K562 (cell line): ENCODE data around the gene CNPPD1. TPM values are rescaled to one million over a fixed set of nuclear protein-coding genes. Genes with fewer than 3 reads are reported as not detected.

ENCODE experiments used
- ATAC-seq: fragments of 200-7000 bp; cut with Tn5 transposase; 3 replicates; pipeline ENCODE4 v1.9.1; 2020; ENCODE audit warnings: moderate library complexity
- BruUV-seq: library from RNA; stranded (reverse); fragments of 400-500 nt; replicated peaks from 2 replicates; lab custom pipeline; 2021; lab: Mats Ljungman, UMichigan
- CTCF ChIA-PET: fragments of 300-600 bp; formaldehyde crosslinking; extraction: SDS; loops from one replicate; lab custom pipeline; 2021; ENCODE audit warnings: low intra/inter-chr PET ratio; lab: Yijun Ruan, JAX
- POLR2A ChIA-PET: fragments of 300-600, 350-650 bp; sonication (Branson Sonifier 250); formaldehyde crosslinking; extraction: SDS; loops from one replicate; lab custom pipeline; 2021; ENCODE audit warnings: antibody characterized with exemption, inconsistent platforms; lab: Yijun Ruan, JAX
- DNase-seq, 4 experiments: peaks; one replicate each; pipeline versions ENCODE4 v3.0.0 to v3.0.0-alpha.2; 2011 to 2018; ENCODE audit warnings: low spot score in 3 of 4, mixed read lengths in 3 of 4; ENCODE audit errors: extremely low read depth in 1 of 4
- FAIRE-seq: peaks from 2 replicates; lab custom pipeline; 2011; peaks lifted over from hg19 to GRCh38; lab: Jason Lieb, UNC
- H2AFZ ChIP-seq: 2 replicates; pipeline ENCODE4 v1.6.0; 2011; ENCODE audit warnings: low read depth, low read length, control low read depth, inconsistent platforms
- H3K27ac ChIP-seq: fragments of 200-600 bp; 3 replicates; pipeline ENCODE4 v1.8.0; 2011; ENCODE audit warnings: low read depth, mild to moderate bottlenecking, control low read depth, inconsistent platforms, low read length, moderate library complexity, mixed read lengths; ENCODE audit errors: extremely low read depth
- H3K27me3 ChIP-seq, 2 experiments: fragments of 300-600 bp in 1 of 2; 2 replicates in 1 of 2; 3 replicates in 1 of 2; pipeline versions ENCODE4 v1.6.0 to v1.8.0; 2011; ENCODE audit warnings: inconsistent platforms in 2 of 2, low read length in 2 of 2, mild to moderate bottlenecking in 1 of 2, mixed read lengths in 1 of 2, moderate library complexity in 1 of 2; ENCODE audit not compliant: control insufficient read depth in 2 of 2, insufficient read depth in 2 of 2
- H3K36me3 ChIP-seq: fragments of 300-600 bp; 3 replicates; pipeline ENCODE4 v1.8.0; 2011; ENCODE audit warnings: mild to moderate bottlenecking, low read length, inconsistent platforms; ENCODE audit not compliant: control insufficient read depth, insufficient read depth
- H3K4me1 ChIP-seq, 2 experiments: fragments of 200-600 bp in 1 of 2; replicated peaks in 1 of 2; 2 replicates in 1 of 2; 3 replicates in 1 of 2; pipeline versions ENCODE4 v1.5.1 to v1.8.0; 2011; ENCODE audit warnings: inconsistent platforms in 2 of 2, low read length in 2 of 2, mild to moderate bottlenecking in 1 of 2, mixed read lengths in 1 of 2, moderate library complexity in 1 of 2; ENCODE audit not compliant: control insufficient read depth in 2 of 2, insufficient read depth in 2 of 2
- H3K4me2 ChIP-seq: 2 replicates; pipeline ENCODE4 v1.6.1; 2011; ENCODE audit warnings: low read length, control low read depth, inconsistent platforms, mixed read lengths; ENCODE audit not compliant: insufficient read depth
- H3K4me3 ChIP-seq: fragments of 200-600 bp; sonication (generic), shearing (Covaris generic); 2 replicates; pipeline ENCODE4 v1.5.1; 2016; ENCODE audit warnings: control low read depth, inconsistent platforms
- H3K79me2 ChIP-seq: fragments of 200-600 bp; 3 replicates; pipeline ENCODE4 v1.8.0; 2011; ENCODE audit warnings: low read length, inconsistent platforms; ENCODE audit not compliant: control insufficient read depth, insufficient read depth
- H3K9ac ChIP-seq, 2 experiments: 2 replicates each; pipeline versions ENCODE4 v1.6.0 to v1.6.1; 2011; ENCODE audit warnings: low read depth in 2 of 2, low read length in 2 of 2, control low read depth in 1 of 2, inconsistent platforms in 1 of 2, mild to moderate bottlenecking in 1 of 2, mixed read lengths in 1 of 2; ENCODE audit not compliant: insufficient read depth in 1 of 2
- H3K9me1 ChIP-seq: one replicate; pipeline ENCODE4 v1.6.0; 2011; ENCODE audit warnings: inconsistent platforms, mild to moderate bottlenecking, low read length, moderate library complexity; ENCODE audit not compliant: control insufficient read depth, insufficient read depth
- H3K9me3 ChIP-seq: replicated peaks from 2 replicates; pipeline ENCODE4 v1.5.1; 2011; ENCODE audit warnings: low read depth, low read length, inconsistent platforms; ENCODE audit not compliant: control insufficient read depth, insufficient read depth
- H4K20me1 ChIP-seq: replicated peaks from 2 replicates; pipeline ENCODE4 v1.6.1; 2011; ENCODE audit warnings: low read length, inconsistent platforms, mixed read lengths; ENCODE audit not compliant: control insufficient read depth, insufficient read depth
- ELK3 ChIP-seq: fragments of 450-650 bp; formaldehyde crosslinking; IDR thresholded peaks from 2 replicates; pipeline ENCODE4 v1.4.0; 2020; ENCODE audit warnings: mild to moderate bottlenecking
- EP300 ChIP-seq: IDR thresholded peaks from 2 replicates; pipeline ENCODE4 v1.6.1; 2012; ENCODE audit warnings: low read length, improper control_type of control experiment
- NKRF ChIP-seq: fragments of 450-650 bp; IDR thresholded peaks from 2 replicates; pipeline ENCODE4 v1.6.1; 2016; ENCODE audit warnings: borderline replicate concordance
- NR2C2 ChIP-seq, 2 experiments: fragments of 200-800 bp in 1 of 2; sonication (Bioruptor generic) in 1 of 2; sonication (generic) in 1 of 2; formaldehyde crosslinking in 1 of 2; IDR thresholded peaks; 2 replicates each; pipeline versions ENCODE4 v1.6.1 to v1.8.0; 2016 to 2022; ENCODE audit warnings: mild to moderate bottlenecking in 1 of 2, missing compliant biosample characterization in 1 of 2, missing genetic modification characterization in 1 of 2, missing genetic modification reagents in 1 of 2
- NR4A1 ChIP-seq, 2 experiments: fragments of 250-450 bp in 1 of 2; fragments of 450-650 bp in 1 of 2; sonication (Bioruptor Pico) in 1 of 2; IDR thresholded peaks; 2 replicates each; pipeline versions ENCODE4 v1.4.0 to v1.6.1; 2016 to 2020; ENCODE audit warnings: mild to moderate bottlenecking in 2 of 2, missing compliant biosample characterization in 1 of 2, missing genetic modification characterization in 1 of 2, moderate library complexity in 1 of 2
- PCBP2 ChIP-seq: fragments of 200-400 bp; formaldehyde crosslinking; IDR thresholded peaks from 2 replicates; pipeline ENCODE4 v1.6.1; 2018; ENCODE audit warnings: low read length, low read depth, mild to moderate bottlenecking, moderate library complexity; ENCODE audit not compliant: poor library complexity, severe bottlenecking
- SMAD3 ChIP-seq: fragments of 450-650 bp; formaldehyde crosslinking; conservative IDR thresholded peaks from 2 replicates; pipeline ENCODE4 v1.4.0; 2020; ENCODE audit warnings: mild to moderate bottlenecking
- SRSF1 ChIP-seq: fragments of 200-400 bp; formaldehyde crosslinking; IDR thresholded peaks from 2 replicates; pipeline ENCODE4 v1.6.1; 2017; ENCODE audit warnings: mild to moderate bottlenecking, low read depth, low read length, moderate library complexity
- ZNF12 ChIP-seq: sonication (generic); formaldehyde crosslinking; IDR thresholded peaks from 2 replicates; pipeline ENCODE4 v1.4.0; 2020; ENCODE audit warnings: mild to moderate bottlenecking, missing genetic modification reagents
- WGBS: fragments of 100-300 bp; shearing (Covaris generic); methylation state at CpG from one replicate; pipeline ENCODE4 v1.1.6; 2016; ENCODE audit warnings: low coverage, mixed read lengths; ENCODE audit not compliant: insufficient coverage; ENCODE audit errors: missing lambda C conversion rate; 5-methylcytosine and 5-hydroxymethylcytosine counted together
- in situ Hi-C: fragments of 300-500 bp; cut with MboI; formaldehyde crosslinking; loops from 4 replicates; pipeline ENCODE4 v1.15.0; 2018; ENCODE audit warnings: inconsistent platforms, mixed read lengths
- intact Hi-C: fragments of 100-400 bp; cut with micrococcal nuclease; formaldehyde crosslinking; loops from 2 replicates; pipeline ENCODE4 v1.14.2; 2022
- polyA plus RNA-seq, 8 experiments: library from polyadenylated mRNA; depleted of rRNA in 4 of 8; stranded (reverse) in 5 of 8; unstranded in 3 of 8; fragments of >200 nt; fragmentation: Nextera tagmentation in 2 of 8; fragmentation: Illumina TruSeq in 1 of 8; extraction: Ambion mirVana in 2 of 8; extraction: Trizol in 1 of 8; gene quantifications; 2 replicates each; pipeline versions ENCODE4 v1.2.1 to v1.2.3, GENCODE V29; 2011 to 2014; ENCODE audit warnings: inconsistent platforms in 1 of 8, missing spikeins in 1 of 8
- total RNA-seq, 7 experiments: library from RNA; depleted of rRNA in 6 of 7; stranded (reverse); fragments of >200 nt in 6 of 7; fragmentation: Illumina TruSeq in 2 of 7; extraction: Trizol in 2 of 7; gene quantifications; 2 replicates each; pipeline versions ENCODE4 v1.2.1 to v1.2.3, GENCODE V29; 2011 to 2021; ENCODE audit warnings: low replicate concordance in 1 of 7
- TF ChIP-seq, protein P1 (sequence below): IDR thresholded peaks from 3 replicates; pipeline ENCODE4 v1.6.1; 2011; ENCODE audit warnings: borderline replicate concordance, mild to moderate bottlenecking; ENCODE audit not compliant: insufficient read length, insufficient read depth
- TF ChIP-seq, protein P2 (sequence below): fragments of 250-450 bp; sonication (Bioruptor Pico); IDR thresholded peaks from 2 replicates; pipeline ENCODE4 v1.4.0; 2020

Gene CNPPD1
- total and polyA plus RNA-seq, 9 of the 15 experiments (the other 6 are each of a cell fraction or from before 2014, with no cell fraction given): 9.9 to 53.5 (median 27.0) TPM

DNA sequence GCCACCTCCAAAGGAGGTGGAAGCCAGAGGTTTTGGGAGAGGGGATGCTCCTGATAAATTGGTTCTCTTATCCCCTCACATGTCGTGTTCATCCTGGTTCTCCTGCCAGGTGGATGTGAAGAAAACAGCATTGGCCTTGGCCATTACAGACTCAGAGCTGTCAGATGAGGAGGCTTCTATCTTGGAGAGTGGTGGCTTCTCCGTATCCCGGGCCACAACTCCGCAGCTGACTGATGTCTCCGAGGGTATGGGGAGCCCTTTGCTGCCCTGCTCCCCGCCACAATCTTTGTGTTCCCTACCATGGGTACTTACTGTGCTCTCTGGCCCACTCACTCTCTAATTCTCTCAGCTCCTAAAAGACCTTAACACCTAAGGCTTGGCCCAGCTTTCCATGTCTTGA lies 4.8 kb upstream of the CNPPD1 start:
- Histone ChIP-seq H3K4me3 (no peak overlapping the region), H3K4me1 (peaks cover 8 to 16% of the 10 kb centered on the region in 2 experiments; a peak in 4 of 5 replicates), H3K9me3 (no peaks in the 10 kb centered on the region), H3K79me2 (peaks cover 30% of the 10 kb centered on the region), H3K4me2 (no peak overlapping the region), H4K20me1 (no peaks in the 10 kb centered on the region), H3K9me1 (no peaks in the 10 kb centered on the region), H3K36me3 (peaks cover 62% of the 10 kb centered on the region; the same call in 2 of the 3 replicates), H3K9ac (no peak overlapping the region), H3K27ac (no peak overlapping the region), H3K27me3 (no peaks in the 10 kb centered on the region), H2AFZ (no peak overlapping the region)
- ChIA-PET CTCF (no interaction called here), POLR2A (interaction anchor here (0.5 to 2.5 kb wide), 5 partner anchors 11 to 187 kb away, joined by 3 to 10 read pairs (median 3); partner anchors contain the start of gene ZFAND2B)
- DNase-seq: no peak
- intact Hi-C loops (no loop called here), in situ Hi-C loops (no loop called here)
- FAIRE-seq: no peak
- no peak for ATAC-seq
- 100% methylated on average over 5 of the region's 6 CpGs for WGBS
- BruUV-seq: no TSS peak
- TF ChIP-seq NR4A1 (CRISPR knock-in tag; IDR thresholded peaks at IDR 0.05) (no peak), NR4A1 (tag; IDR thresholded peaks at IDR 0.05) (no peak), SRSF1 (no peak), NR2C2 (CRISPR knock-in tag; IDR thresholded peaks at IDR 0.05) (no peak), NR2C2 (tag; IDR thresholded peaks at IDR 0.05) (no peak), ELK3 (CRISPR knock-in tag) (no peak), PCBP2 (no peak), EP300 (no peak), ZNF12 (CRISPR knock-in tag) (no peak), NKRF (no peak), SMAD3 (CRISPR knock-in tag) (no peak)
- TF ChIP-seq, protein P1, sequence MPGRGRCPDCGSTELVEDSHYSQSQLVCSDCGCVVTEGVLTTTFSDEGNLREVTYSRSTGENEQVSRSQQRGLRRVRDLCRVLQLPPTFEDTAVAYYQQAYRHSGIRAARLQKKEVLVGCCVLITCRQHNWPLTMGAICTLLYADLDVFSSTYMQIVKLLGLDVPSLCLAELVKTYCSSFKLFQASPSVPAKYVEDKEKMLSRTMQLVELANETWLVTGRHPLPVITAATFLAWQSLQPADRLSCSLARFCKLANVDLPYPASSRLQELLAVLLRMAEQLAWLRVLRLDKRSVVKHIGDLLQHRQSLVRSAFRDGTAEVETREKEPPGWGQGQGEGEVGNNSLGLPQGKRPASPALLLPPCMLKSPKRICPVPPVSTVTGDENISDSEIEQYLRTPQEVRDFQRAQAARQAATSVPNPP: no peak
- TF ChIP-seq, protein P2, sequence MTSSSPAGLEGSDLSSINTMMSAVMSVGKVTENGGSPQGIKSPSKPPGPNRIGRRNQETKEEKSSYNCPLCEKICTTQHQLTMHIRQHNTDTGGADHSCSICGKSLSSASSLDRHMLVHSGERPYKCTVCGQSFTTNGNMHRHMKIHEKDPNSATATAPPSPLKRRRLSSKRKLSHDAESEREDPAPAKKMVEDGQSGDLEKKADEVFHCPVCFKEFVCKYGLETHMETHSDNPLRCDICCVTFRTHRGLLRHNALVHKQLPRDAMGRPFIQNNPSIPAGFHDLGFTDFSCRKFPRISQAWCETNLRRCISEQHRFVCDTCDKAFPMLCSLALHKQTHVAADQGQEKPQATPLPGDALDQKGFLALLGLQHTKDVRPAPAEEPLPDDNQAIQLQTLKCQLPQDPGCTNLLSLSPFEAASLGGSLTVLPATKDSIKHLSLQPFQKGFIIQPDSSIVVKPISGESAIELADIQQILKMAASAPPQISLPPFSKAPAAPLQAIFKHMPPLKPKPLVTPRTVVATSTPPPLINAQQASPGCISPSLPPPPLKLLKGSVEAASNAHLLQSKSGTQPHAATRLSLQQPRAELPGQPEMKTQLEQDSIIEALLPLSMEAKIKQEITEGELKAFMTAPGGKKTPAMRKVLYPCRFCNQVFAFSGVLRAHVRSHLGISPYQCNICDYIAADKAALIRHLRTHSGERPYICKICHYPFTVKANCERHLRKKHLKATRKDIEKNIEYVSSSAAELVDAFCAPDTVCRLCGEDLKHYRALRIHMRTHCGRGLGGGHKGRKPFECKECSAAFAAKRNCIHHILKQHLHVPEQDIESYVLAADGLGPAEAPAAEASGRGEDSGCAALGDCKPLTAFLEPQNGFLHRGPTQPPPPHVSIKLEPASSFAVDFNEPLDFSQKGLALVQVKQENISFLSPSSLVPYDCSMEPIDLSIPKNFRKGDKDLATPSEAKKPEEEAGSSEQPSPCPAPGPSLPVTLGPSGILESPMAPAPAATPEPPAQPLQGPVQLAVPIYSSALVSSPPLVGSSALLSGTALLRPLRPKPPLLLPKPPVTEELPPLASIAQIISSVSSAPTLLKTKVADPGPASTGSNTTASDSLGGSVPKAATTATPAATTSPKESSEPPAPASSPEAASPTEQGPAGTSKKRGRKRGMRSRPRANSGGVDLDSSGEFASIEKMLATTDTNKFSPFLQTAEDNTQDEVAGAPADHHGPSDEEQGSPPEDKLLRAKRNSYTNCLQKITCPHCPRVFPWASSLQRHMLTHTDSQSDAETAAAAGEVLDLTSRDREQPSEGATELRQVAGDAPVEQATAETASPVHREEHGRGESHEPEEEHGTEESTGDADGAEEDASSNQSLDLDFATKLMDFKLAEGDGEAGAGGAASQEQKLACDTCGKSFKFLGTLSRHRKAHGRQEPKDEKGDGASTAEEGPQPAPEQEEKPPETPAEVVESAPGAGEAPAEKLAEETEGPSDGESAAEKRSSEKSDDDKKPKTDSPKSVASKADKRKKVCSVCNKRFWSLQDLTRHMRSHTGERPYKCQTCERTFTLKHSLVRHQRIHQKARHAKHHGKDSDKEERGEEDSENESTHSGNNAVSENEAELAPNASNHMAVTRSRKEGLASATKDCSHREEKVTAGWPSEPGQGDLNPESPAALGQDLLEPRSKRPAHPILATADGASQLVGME (CRISPR knock-in tag): no peak
